Measurements from ENCODE around the gene RUFY1. TPM values are rescaled to one million over a fixed set of nuclear protein-coding genes. Genes with fewer than 3 reads are reported as not detected.
"Not testable (repeated sequence)": the region's sequence is repeated elsewhere in the genome, so short reads cannot be mapped to it uniquely, and the experiment has no call there.

The RUFY1 gene, protein sequence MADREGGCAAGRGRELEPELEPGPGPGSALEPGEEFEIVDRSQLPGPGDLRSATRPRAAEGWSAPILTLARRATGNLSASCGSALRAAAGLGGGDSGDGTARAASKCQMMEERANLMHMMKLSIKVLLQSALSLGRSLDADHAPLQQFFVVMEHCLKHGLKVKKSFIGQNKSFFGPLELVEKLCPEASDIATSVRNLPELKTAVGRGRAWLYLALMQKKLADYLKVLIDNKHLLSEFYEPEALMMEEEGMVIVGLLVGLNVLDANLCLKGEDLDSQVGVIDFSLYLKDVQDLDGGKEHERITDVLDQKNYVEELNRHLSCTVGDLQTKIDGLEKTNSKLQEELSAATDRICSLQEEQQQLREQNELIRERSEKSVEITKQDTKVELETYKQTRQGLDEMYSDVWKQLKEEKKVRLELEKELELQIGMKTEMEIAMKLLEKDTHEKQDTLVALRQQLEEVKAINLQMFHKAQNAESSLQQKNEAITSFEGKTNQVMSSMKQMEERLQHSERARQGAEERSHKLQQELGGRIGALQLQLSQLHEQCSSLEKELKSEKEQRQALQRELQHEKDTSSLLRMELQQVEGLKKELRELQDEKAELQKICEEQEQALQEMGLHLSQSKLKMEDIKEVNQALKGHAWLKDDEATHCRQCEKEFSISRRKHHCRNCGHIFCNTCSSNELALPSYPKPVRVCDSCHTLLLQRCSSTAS
- 100 to 1,000 TPM in 1 of 4 donors, 10 to 100 TPM in 3; 25.0 to 133 (median 63.6) TPM for total RNA-seq

DNA sequence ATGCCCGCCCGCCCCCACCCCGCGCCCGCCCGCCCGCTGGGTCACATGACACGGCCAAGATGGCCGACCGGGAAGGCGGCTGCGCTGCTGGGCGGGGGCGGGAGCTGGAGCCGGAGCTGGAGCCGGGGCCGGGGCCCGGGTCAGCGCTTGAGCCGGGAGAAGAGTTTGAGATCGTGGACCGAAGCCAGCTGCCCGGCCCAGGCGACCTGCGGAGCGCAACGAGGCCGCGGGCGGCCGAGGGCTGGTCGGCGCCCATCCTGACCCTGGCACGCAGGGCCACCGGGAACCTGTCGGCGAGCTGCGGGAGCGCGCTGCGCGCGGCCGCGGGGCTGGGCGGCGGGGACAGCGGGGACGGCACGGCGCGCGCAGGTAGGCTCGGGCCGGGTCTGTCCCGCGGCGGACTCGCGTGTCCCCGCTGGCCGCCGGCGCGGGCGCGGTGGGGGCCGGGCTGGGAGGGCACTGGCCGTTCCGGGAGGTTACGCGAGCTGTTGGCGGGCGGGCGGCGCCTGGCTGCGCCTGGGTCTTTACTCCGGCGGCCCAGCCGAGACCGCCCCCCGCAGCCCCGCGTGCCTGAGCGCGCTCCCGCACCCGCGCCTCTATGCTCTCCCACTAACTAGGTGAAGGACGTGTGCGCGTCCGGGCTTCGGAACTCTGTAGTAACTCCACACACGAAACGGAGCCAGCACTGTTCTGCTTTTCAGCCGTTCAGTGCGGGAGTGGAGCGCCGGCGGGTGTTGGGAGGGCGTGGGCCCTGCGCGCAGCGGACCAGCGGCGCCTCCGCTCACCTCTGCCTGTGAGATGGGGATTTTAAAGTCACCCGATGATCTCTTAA, at the start of gene RUFY1:
Gene RUFY1, plus strand, starts transcription at position 44 of the 832 bp plus-strand sequence. Its CDS starts 16 bp downstream, at position 60.
- H3K4me1 ChIP-seq, result peaks cover 0 to 33% (median 3%) of the 10 kb centered on the region in 4 donors
- H3K4me3 ChIP-seq, result peak within 1 kb of the TSS; percentile 84 to 97 (median 90)
- peak within 1 kb of the TSS; percentile 95 to 99 (median 97) for H3K27ac ChIP-seq
- TF ChIP-seq POLR2A (IDR thresholded peaks at IDR 0.05), result peak; percentile 79 to 88
- TF ChIP-seq, protein P1, sequence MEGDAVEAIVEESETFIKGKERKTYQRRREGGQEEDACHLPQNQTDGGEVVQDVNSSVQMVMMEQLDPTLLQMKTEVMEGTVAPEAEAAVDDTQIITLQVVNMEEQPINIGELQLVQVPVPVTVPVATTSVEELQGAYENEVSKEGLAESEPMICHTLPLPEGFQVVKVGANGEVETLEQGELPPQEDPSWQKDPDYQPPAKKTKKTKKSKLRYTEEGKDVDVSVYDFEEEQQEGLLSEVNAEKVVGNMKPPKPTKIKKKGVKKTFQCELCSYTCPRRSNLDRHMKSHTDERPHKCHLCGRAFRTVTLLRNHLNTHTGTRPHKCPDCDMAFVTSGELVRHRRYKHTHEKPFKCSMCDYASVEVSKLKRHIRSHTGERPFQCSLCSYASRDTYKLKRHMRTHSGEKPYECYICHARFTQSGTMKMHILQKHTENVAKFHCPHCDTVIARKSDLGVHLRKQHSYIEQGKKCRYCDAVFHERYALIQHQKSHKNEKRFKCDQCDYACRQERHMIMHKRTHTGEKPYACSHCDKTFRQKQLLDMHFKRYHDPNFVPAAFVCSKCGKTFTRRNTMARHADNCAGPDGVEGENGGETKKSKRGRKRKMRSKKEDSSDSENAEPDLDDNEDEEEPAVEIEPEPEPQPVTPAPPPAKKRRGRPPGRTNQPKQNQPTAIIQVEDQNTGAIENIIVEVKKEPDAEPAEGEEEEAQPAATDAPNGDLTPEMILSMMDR (IDR thresholded peaks at IDR 0.05), result peak in 4 of 6 experiments; percentile 22 to 53 (median 39)
- no peaks in the 10 kb centered on the region for H3K36me3 ChIP-seq
- no peaks in the 10 kb centered on the region for H3K27me3 ChIP-seq
- H3K9me3 ChIP-seq, result no peaks in the 10 kb centered on the region
- peak; percentile 79 to 94 (median 93) for DNase-seq

DNA sequence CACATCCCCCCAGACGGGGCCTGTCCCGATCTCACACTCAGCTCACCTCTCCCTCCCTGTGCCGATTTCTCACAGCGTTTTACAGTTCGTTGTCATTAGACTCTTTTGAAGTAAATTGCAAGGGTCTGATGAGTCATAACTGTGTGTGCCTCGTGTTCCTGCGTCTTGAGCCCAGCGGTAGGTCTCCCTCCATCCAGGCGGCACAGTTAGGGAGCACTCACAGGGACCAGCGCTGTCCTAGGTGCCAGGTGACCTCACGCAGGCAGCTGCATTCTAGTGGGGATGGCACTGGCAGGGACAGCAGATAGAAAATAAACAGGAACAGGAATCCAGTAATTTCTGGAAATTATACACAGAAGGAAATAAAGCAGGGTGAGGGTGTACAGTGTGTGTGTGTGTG, 48.4 kb upstream of the RUFY1 start:
- not testable (repeated sequence) for DNase-seq, H3K27ac ChIP-seq, H3K4me1 ChIP-seq, H3K9me3 ChIP-seq, H3K36me3 ChIP-seq, H3K4me3 ChIP-seq, H3K27me3 ChIP-seq

DNA sequence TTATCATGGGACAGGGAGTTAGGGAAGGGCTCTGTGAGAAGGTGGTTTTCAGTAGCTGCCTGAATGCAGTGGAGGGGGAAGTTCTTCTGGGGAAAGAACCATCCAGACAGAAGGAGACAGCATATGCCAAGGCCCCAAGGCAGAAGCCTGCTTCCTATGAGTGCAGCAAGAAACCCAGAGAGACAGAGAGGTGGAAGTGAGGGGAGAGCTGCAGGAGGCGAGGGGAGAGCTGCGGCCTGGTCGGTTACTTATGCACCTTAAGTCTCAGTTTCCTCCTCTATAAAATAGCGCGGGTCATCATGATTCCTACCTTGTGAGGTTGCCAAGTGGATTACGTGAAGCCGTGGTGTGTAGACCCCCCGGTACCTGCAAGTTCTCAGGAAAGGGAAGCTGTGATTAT, 47.9 kb upstream of the RUFY1 start:
- not testable (repeated sequence) for H3K27me3 ChIP-seq, DNase-seq, H3K4me3 ChIP-seq, H3K9me3 ChIP-seq, H3K36me3 ChIP-seq, H3K27ac ChIP-seq, H3K4me1 ChIP-seq

DNA sequence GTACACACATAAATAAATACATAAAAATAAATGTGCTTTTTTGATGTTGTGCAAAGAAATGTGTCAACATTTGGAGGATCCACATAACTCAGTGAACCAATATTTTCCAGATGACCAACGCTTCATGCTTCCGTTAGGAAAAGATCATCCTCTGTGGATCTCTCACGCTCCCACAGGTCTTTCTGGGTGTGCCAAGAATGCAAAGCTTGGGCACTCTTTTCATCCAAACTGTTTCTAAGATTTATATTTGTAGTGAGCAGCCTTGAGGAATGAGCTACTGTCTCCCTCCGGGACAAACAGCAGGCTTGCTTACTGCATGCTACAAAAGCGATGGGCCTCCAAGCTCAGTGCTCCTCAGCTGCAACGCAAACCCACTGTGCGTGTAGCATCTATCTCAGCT, 46.2 kb upstream of the RUFY1 start:
- no peaks in the 10 kb centered on the region for H3K27me3 ChIP-seq
- no peak overlapping the region for H3K27ac ChIP-seq
- no peak for DNase-seq
- H3K4me3 ChIP-seq, result no peak overlapping the region
- H3K9me3 ChIP-seq, result no peaks in the 10 kb centered on the region
- TF ChIP-seq, protein P1 (IDR thresholded peaks at IDR 0.05), result no peak
- TF ChIP-seq POLR2A (IDR thresholded peaks at IDR 0.05), result no peak
- H3K4me1 ChIP-seq, result no peaks in the 10 kb centered on the region
- no peaks in the 10 kb centered on the region for H3K36me3 ChIP-seq

DNA sequence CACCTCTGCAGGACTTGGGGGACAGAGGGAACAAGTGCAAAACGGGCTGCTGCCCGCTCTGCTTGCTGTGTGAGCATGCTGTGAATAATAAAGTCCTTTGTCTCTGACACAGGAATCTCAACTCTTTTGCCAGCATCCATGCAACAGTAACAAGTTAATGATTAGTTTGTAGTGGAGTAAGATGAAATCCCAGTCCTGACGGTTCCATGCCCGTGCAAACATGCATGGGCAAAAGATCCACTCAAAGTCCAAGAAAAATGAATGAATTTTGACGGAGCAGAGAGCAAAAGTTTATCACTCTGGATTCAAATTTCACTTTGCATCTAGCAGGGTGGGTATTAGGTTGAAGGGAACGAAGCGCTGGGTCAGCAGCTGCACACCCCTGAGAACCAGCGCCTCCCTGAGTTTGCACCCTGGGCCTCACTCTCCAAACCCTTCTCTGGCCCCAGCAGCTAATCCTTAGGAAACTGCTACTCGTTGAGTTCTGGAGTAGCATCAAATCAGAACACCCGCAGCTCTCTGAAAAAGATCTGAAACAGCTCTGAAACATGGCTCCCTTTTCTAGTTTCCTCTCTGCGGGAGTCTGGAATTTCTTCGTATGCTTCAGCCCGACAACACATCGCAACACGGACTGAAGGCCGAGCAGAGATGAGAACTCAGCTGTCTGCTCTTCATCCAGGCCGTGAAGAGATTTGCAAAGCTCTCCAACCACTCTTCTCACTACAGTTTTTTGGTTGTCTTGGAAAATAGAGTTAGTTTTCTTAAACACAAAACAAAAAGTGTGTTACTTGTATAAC, 45.6 kb upstream of the RUFY1 start:
- Histone ChIP-seq H3K9me3 (no peaks in the 10 kb centered on the region), H3K27ac (no peak overlapping the region), H3K4me3 (no peak overlapping the region), H3K27me3 (no peaks in the 10 kb centered on the region), H3K36me3 (no peaks in the 10 kb centered on the region), H3K4me1 (no peaks in the 10 kb centered on the region)
- TF ChIP-seq, protein P1 (IDR thresholded peaks at IDR 0.05), result no peak
- TF ChIP-seq POLR2A (IDR thresholded peaks at IDR 0.05), result no peak
- no peak for DNase-seq
